Hematopoietic multipotent progenitor cell treated with erythropoietin and hydrocortisone succinate and interleukin-3 and kit ligand, for 4 days (in vitro differentiated cells): Measurements from ENCODE around the gene LRP2.

Source experiments
- DNase-seq: peaks from one replicate; pipeline ENCODE4 v3.0.0-alpha.2; 2015

LRP2 gene

DNA sequence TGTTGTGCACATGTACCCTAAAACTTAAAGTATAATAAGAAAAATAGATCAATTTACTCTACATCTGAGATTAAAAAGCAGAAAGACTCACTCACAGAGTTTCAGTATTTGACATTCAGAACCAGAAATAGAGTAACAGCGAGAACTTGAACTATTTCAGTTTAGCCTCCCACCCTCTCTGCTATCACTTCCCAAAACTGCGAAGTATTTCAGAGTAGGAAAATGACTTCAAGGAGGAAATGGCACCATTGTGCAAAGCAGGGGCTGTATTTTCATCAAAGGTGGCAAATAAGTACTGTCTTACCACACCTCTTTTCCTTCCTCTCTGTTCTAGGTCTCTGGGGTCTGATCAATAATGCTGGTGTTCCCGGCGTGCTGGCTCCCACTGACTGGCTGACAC, 279.3 kb downstream of the LRP2 start:
- DNase-seq = no peak

DNA sequence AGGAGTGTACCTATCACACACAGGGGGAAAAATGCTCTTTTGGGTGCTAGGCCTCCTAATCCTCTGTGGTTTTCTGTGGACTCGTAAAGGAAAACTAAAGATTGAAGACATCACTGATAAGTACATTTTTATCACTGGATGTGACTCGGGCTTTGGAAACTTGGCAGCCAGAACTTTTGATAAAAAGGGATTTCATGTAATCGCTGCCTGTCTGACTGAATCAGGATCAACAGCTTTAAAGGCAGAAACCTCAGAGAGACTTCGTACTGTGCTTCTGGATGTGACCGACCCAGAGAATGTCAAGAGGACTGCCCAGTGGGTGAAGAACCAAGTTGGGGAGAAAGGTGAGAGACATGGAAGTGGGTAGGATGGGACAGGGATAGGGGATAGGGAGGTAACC, 280.8 kb downstream of the LRP2 start:
- no peak for DNase-seq

DNA sequence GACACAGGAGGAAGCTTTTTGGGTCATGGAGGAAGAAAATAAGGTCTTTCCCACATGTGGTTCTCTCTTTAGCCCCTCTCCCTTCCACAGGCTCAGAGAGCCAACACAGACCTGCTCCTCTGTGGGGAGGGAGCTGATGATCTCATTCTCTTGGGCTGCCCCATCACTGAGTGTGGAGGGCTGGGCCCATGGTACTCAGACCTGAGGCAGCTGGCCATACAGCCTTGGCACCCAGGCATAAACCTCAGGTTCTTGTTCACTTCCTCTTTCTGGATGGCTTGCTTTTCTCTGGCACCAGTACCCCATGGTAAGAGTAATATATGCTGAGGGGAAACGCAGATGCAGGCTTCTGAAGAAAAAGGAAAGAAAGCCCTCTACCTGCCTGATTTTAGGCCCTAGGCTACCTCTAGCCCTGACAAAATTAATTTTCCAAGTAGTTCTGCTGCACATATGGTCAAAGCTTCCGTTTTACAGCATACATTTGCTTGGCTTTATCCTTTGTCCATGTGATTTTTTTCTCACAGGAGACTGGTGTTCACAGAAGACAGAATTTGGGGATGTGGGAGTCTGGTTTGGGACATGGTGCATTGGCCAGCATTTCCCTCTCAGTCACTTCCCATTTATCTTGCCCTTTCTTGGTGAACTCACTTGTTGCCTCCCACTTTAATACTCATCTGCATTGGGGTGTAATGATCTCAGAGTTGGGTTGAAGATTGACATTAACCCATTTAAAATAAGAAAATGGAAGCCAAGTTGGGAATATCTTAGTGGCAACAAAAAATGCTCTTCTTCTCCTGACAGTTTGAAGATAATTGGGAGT, 281.9 kb downstream of the LRP2 start:
- DNase-seq = peak; percentile 87

DNA sequence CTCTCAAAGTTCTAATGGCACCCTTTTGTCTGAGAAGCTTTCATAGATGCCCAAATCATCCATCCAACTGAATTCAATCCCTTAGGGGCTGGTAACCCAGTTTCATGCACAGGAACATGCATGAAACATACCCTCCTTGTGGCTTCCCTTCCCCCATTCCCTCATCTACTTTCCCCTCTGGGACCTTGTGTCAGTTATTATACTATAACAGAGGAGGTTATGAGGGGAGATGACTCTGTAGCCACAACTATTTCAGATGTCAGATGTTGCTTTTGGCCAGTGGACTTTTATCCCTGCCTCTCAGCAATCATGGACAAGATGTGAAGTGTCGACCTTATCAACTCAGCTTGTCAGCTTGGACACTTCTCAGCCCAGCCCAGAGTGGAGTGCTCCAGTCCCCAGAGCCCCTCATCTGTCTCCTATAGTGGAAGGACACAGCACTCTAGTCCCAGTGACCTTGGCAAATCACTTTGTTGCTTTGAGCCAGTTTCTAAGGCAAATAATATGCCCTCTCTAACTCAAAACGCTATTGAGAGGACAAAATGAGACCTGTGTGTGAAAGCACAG, 284.6 kb downstream of the LRP2 start:
- DNase-seq = no peak
